K562 (cell line): ENCODE results near the gene MPZL3. TPM values are rescaled to one million over a fixed set of nuclear protein-coding genes. Genes with fewer than 3 reads are reported as not detected.

Experiments used
- ATF1 ChIP-seq, 2 experiments: fragments of 450-650 bp in 1 of 2; IDR thresholded peaks; 2 replicates each; pipeline ENCODE4 v1.6.1; 2016; ENCODE audit warnings: missing compliant biosample characterization in 1 of 2, missing genetic modification characterization in 1 of 2
- BCOR ChIP-seq: fragments of 450-650 bp; IDR thresholded peaks from 2 replicates; pipeline ENCODE4 v1.6.1; 2016
- CEBPZ ChIP-seq: fragments of 150-350 bp; IDR thresholded peaks from 2 replicates; pipeline ENCODE4 v1.6.1; 2014; ENCODE audit warnings: low read depth, mild to moderate bottlenecking, low read length, borderline replicate concordance
- FIP1L1 ChIP-seq: fragments of 200-400 bp; formaldehyde crosslinking; IDR thresholded peaks from 2 replicates; pipeline ENCODE4 v1.6.1; 2018; ENCODE audit warnings: mild to moderate bottlenecking, low read depth, low read length; ENCODE audit not compliant: poor library complexity, severe bottlenecking
- GATA2 ChIP-seq: sonication (generic); formaldehyde crosslinking; IDR thresholded peaks from 2 replicates; pipeline ENCODE4 v1.4.0; 2020; ENCODE audit warnings: mild to moderate bottlenecking, missing genetic modification reagents
- HNRNPUL1 ChIP-seq: fragments of 200-400 bp; formaldehyde crosslinking; IDR thresholded peaks from 2 replicates; pipeline ENCODE4 v1.6.1; 2017; ENCODE audit warnings: low read length
- JUND ChIP-seq, 2 experiments: IDR thresholded peaks; 2 replicates in 1 of 2; 3 replicates in 1 of 2; pipeline ENCODE4 v1.6.1; 2011; ENCODE audit warnings: borderline replicate concordance in 2 of 2, low read depth in 2 of 2, low read length in 2 of 2, improper control_type of control experiment in 1 of 2, missing biosample characterization in 1 of 2, missing genetic modification characterization in 1 of 2, missing genetic modification reagents in 1 of 2
- MNT ChIP-seq, 2 experiments: fragments of 450-650 bp; conservative IDR thresholded peaks; 2 replicates each; pipeline ENCODE4 v1.6.1; 2017; ENCODE audit warnings: mild to moderate bottlenecking in 2 of 2, moderate library complexity in 2 of 2
- NFRKB ChIP-seq: fragments of 450-650 bp; IDR thresholded peaks from 2 replicates; pipeline ENCODE4 v1.6.1; 2016; ENCODE audit warnings: low read depth
- POLR2AphosphoS5 ChIP-seq: IDR thresholded peaks from 2 replicates; pipeline ENCODE4 v1.6.1; 2011; ENCODE audit warnings: mild to moderate bottlenecking, low read depth, low read length, moderate library complexity; ENCODE audit not compliant: control insufficient read depth, insufficient read depth
- POLR2H ChIP-seq: IDR thresholded peaks from 2 replicates; pipeline ENCODE4 v1.6.1; 2016; ENCODE audit warnings: missing genetic modification characterization, low read depth, mild to moderate bottlenecking, control low read depth, missing compliant biosample characterization, moderate library complexity
- PYGO2 ChIP-seq: fragments of 450-650 bp; IDR thresholded peaks from 2 replicates; pipeline ENCODE4 v1.6.1; 2016; ENCODE audit warnings: mild to moderate bottlenecking, missing genetic modification characterization, moderate library complexity, missing compliant biosample characterization
- ZBTB12 ChIP-seq: fragments of 250-450 bp; sonication (Bioruptor Pico); IDR thresholded peaks from 2 replicates; pipeline ENCODE4 v1.4.0; 2020
- ZNF140 ChIP-seq: fragments of 250-450 bp; sonication (Bioruptor Pico); IDR thresholded peaks from 2 replicates; pipeline ENCODE4 v1.8.0; 2021; ENCODE audit warnings: moderate library complexity, mild to moderate bottlenecking, inconsistent platforms
- ZNF780A ChIP-seq: fragments of 250-450 bp; sonication (Bioruptor Pico); IDR thresholded peaks from 2 replicates; pipeline ENCODE4 v1.5.0; 2021; ENCODE audit warnings: mild to moderate bottlenecking
- polyA plus RNA-seq, 8 experiments: library from polyadenylated mRNA; depleted of rRNA in 4 of 8; stranded (reverse) in 5 of 8; unstranded in 3 of 8; fragments of >200 nt; fragmentation: Nextera tagmentation in 2 of 8; fragmentation: Illumina TruSeq in 1 of 8; extraction: Ambion mirVana in 2 of 8; extraction: Trizol in 1 of 8; gene quantifications; 2 replicates each; pipeline versions ENCODE4 v1.2.1 to v1.2.3, GENCODE V29; 2011 to 2014; ENCODE audit warnings: inconsistent platforms in 1 of 8, missing spikeins in 1 of 8
- total RNA-seq, 7 experiments: library from RNA; depleted of rRNA in 6 of 7; stranded (reverse); fragments of >200 nt in 6 of 7; fragmentation: Illumina TruSeq in 2 of 7; extraction: Trizol in 2 of 7; gene quantifications; 2 replicates each; pipeline versions ENCODE4 v1.2.1 to v1.2.3, GENCODE V29; 2011 to 2021; ENCODE audit warnings: low replicate concordance in 1 of 7
- TF ChIP-seq, protein P1 (sequence below): fragments of 450-650 bp; formaldehyde crosslinking; IDR thresholded peaks from 2 replicates; pipeline ENCODE4 v1.4.0; 2020; ENCODE audit warnings: mild to moderate bottlenecking, moderate library complexity
- TF ChIP-seq, protein P2 (sequence below): sonication (generic); formaldehyde crosslinking; IDR thresholded peaks from 2 replicates; pipeline ENCODE4 v1.8.0; 2022; ENCODE audit warnings: mild to moderate bottlenecking, missing genetic modification reagents

The MPZL3 gene
- total and polyA plus RNA-seq, 9 of the 15 experiments (the other 6 are each of a cell fraction or from before 2014, with no cell fraction given) = 0.97 to 2.9 (median 1.6) TPM

- TF ChIP-seq CEBPZ (no peak), JUND (IDR thresholded peaks at IDR 0.05; ENCODE audit: borderline replicate concordance, low read depth, low read length) (peak; percentile 92), JUND (tag; IDR thresholded peaks at IDR 0.05; ENCODE audit: borderline replicate concordance, low read depth, low read length) (peak; percentile 81), ZNF780A (no peak), ZBTB12 (CRISPR knock-in tag) (peak; percentile 3; the same call in 1 of the 2 replicates), BCOR (peak; percentile 90), HNRNPUL1 (no peak), FIP1L1 (no peak), ATF1 (CRISPR knock-in tag; IDR thresholded peaks at IDR 0.05) (no peak), ATF1 (tag; IDR thresholded peaks at IDR 0.05) (peak; percentile 54), GATA2 (CRISPR knock-in tag) (peak; percentile 97), NFRKB (peak; percentile 29; the same call in 1 of the 2 replicates), POLR2AphosphoS5 (peak; percentile 84), PYGO2 (tag) (peak; percentile 85), ZNF140 (CRISPR knock-in tag) (no peak), POLR2H (peak; percentile 61), MNT (conservative IDR thresholded peaks at IDR 0.05) (peak; percentile 36 to 67; a peak in 2 of 4 replicates)
- TF ChIP-seq, protein P1, sequence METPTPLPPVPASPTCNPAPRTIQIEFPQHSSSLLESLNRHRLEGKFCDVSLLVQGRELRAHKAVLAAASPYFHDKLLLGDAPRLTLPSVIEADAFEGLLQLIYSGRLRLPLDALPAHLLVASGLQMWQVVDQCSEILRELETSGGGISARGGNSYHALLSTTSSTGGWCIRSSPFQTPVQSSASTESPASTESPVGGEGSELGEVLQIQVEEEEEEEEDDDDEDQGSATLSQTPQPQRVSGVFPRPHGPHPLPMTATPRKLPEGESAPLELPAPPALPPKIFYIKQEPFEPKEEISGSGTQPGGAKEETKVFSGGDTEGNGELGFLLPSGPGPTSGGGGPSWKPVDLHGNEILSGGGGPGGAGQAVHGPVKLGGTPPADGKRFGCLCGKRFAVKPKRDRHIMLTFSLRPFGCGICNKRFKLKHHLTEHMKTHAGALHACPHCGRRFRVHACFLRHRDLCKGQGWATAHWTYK (CRISPR knock-in tag) = peak; percentile 60; the same call in 1 of the 2 replicates
- TF ChIP-seq, protein P2, sequence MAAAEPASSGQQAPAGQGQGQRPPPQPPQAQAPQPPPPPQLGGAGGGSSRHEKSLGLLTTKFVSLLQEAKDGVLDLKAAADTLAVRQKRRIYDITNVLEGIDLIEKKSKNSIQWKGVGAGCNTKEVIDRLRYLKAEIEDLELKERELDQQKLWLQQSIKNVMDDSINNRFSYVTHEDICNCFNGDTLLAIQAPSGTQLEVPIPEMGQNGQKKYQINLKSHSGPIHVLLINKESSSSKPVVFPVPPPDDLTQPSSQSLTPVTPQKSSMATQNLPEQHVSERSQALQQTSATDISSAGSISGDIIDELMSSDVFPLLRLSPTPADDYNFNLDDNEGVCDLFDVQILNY (CRISPR knock-in tag) = 0 out of 2 replicates have a peak, but pooled peaks have one; percentile 21
Measured at GRCh38 chr11:118240999-118241763, 11.0 kb downstream of the MPZL3 start (continued).
